Hepatocyte (in vitro differentiated cells): ENCODE measurements around the gene ACSBG1. TPM values are rescaled to one million over a fixed set of nuclear protein-coding genes. Genes with fewer than 3 reads are reported as not detected.

Experiments used
- DNase-seq: peaks from one replicate; pipeline ENCODE4 v3.0.0-alpha.2; 2016; ENCODE audit warnings: low spot score
- H2AFZ ChIP-seq: fragments of 200-600 bp; sonication (generic); 2 replicates; pipeline ENCODE4 v1.6.0; 2016; ENCODE audit warnings: antibody characterized with exemption, mild to moderate bottlenecking
- H3K27ac ChIP-seq: fragments of 200-600 bp; sonication (generic); 2 replicates; pipeline ENCODE4 v1.5.1; 2016; ENCODE audit warnings: mild to moderate bottlenecking
- H3K27me3 ChIP-seq: fragments of 200-600 bp; sonication (generic); 2 replicates; pipeline ENCODE4 v1.6.1; 2016
- H3K36me3 ChIP-seq: fragments of 200-600 bp; sonication (generic); replicated peaks from 2 replicates; pipeline ENCODE4 v1.5.1; 2016; ENCODE audit warnings: low read depth; ENCODE audit not compliant: insufficient read depth
- H3K4me1 ChIP-seq: fragments of 200-600 bp; sonication (generic); 2 replicates; pipeline ENCODE4 v1.5.1; 2016; ENCODE audit warnings: mild to moderate bottlenecking, moderate library complexity; ENCODE audit not compliant: insufficient read depth
- H3K4me2 ChIP-seq: fragments of 200-600 bp; sonication (generic); 2 replicates; pipeline ENCODE4 v1.6.0; 2016
- H3K4me3 ChIP-seq: fragments of 200-600 bp; sonication (generic); 2 replicates; pipeline ENCODE4 v1.5.1; 2016; ENCODE audit warnings: mild to moderate bottlenecking
- H3K79me2 ChIP-seq: fragments of 200-600 bp; sonication (generic); 2 replicates; pipeline ENCODE4 v1.6.0; 2017; ENCODE audit warnings: mild to moderate bottlenecking
- H3K9me2 ChIP-seq: fragments of 200-600 bp; sonication (generic); replicated peaks from 2 replicates; pipeline ENCODE4 v1.6.0; 2017; ENCODE audit warnings: mild to moderate bottlenecking; ENCODE audit not compliant: insufficient read depth
- H3K9me3 ChIP-seq: fragments of 200-600 bp; sonication (generic); 2 replicates; pipeline ENCODE4 v1.5.1; 2016; ENCODE audit warnings: low read depth, mild to moderate bottlenecking
- H4K20me1 ChIP-seq: fragments of 200-600 bp; sonication (generic); 2 replicates; pipeline ENCODE4 v1.6.0; 2016; ENCODE audit warnings: mild to moderate bottlenecking; ENCODE audit not compliant: insufficient read depth, poor library complexity, severe bottlenecking
- EZH2 ChIP-seq: fragments of 200-600 bp; sonication (generic); IDR thresholded peaks from 2 replicates; pipeline ENCODE4 v1.6.1; 2016; ENCODE audit warnings: antibody characterized with exemption, mild to moderate bottlenecking, borderline replicate concordance
- EZH2phosphoT487 ChIP-seq: fragments of 200-600 bp; sonication (generic); IDR thresholded peaks from one replicate; pipeline ENCODE4 v1.6.1; 2018; ENCODE audit warnings: antibody characterized with exemption, mild to moderate bottlenecking, low read depth, moderate library complexity; ENCODE audit not compliant: unreplicated experiment, severe bottlenecking
- WGBS: methylation state at CpG from one replicate; pipeline ENCODE4 v1.1.6; 2016; ENCODE audit warnings: low lambda C conversion rate; ENCODE audit errors: missing lambda C conversion rate; 5-methylcytosine and 5-hydroxymethylcytosine counted together
- polyA plus RNA-seq: library from polyadenylated mRNA; unstranded; fragments of >200 nt; fragmentation: Nextera tagmentation; extraction: Ambion mirVana; gene quantifications from 2 replicates; pipeline ENCODE4 v1.2.1, GENCODE V29; 2016
- total RNA-seq: library from RNA; depleted of rRNA; stranded (reverse); fragments of >200 nt; gene quantifications from 2 replicates; pipeline ENCODE4 v1.2.3, GENCODE V29; 2014
- TF ChIP-seq, protein P1 (sequence below): fragments of 200-600 bp; sonication (generic); IDR thresholded peaks from 2 replicates; pipeline ENCODE4 v1.5.1; 2016; ENCODE audit warnings: antibody characterized with exemption, mild to moderate bottlenecking; ENCODE audit not compliant: poor library complexity

Gene ACSBG1
- total and polyA plus RNA-seq, 2 experiments from 2014 or later, result 0.10 to 0.93 TPM

- no peak overlapping the region for H3K4me2 ChIP-seq
- TF ChIP-seq EZH2, result no peak
- TF ChIP-seq, protein P1, sequence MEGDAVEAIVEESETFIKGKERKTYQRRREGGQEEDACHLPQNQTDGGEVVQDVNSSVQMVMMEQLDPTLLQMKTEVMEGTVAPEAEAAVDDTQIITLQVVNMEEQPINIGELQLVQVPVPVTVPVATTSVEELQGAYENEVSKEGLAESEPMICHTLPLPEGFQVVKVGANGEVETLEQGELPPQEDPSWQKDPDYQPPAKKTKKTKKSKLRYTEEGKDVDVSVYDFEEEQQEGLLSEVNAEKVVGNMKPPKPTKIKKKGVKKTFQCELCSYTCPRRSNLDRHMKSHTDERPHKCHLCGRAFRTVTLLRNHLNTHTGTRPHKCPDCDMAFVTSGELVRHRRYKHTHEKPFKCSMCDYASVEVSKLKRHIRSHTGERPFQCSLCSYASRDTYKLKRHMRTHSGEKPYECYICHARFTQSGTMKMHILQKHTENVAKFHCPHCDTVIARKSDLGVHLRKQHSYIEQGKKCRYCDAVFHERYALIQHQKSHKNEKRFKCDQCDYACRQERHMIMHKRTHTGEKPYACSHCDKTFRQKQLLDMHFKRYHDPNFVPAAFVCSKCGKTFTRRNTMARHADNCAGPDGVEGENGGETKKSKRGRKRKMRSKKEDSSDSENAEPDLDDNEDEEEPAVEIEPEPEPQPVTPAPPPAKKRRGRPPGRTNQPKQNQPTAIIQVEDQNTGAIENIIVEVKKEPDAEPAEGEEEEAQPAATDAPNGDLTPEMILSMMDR, result no peak
- TF ChIP-seq EZH2phosphoT487, result no peak
- H3K4me1 ChIP-seq, result no peaks in the 10 kb centered on the region
- 97% methylated on average over 9 of the region's 9 CpGs for WGBS
- H2AFZ ChIP-seq, result no peak overlapping the region
- H3K36me3 ChIP-seq, result no peaks in the 10 kb centered on the region
- no peaks in the 10 kb centered on the region for H4K20me1 ChIP-seq
- no peaks in the 10 kb centered on the region for H3K27me3 ChIP-seq
- no peak overlapping the region for H3K27ac ChIP-seq
- no peaks in the 10 kb centered on the region for H3K9me3 ChIP-seq
- no peaks in the 10 kb centered on the region for H3K79me2 ChIP-seq
- no peak overlapping the region for H3K4me3 ChIP-seq
- DNase-seq, result no peak
- no peaks in the 10 kb centered on the region for H3K9me2 ChIP-seq
Measured at GRCh38 chr15:78171864-78172472, 62.4 kb downstream of the ACSBG1 start.

- Histone ChIP-seq H3K27me3 (no peaks in the 10 kb centered on the region), H3K27ac (no peak overlapping the region), H3K4me2 (no peak overlapping the region), H3K79me2 (no peaks in the 10 kb centered on the region), H4K20me1 (no peaks in the 10 kb centered on the region), H3K4me3 (no peak overlapping the region), H3K9me2 (no peaks in the 10 kb centered on the region), H3K36me3 (no peaks in the 10 kb centered on the region), H3K9me3 (no peaks in the 10 kb centered on the region), H3K4me1 (no peaks in the 10 kb centered on the region), H2AFZ (no peak overlapping the region)
- no peak for TF ChIP-seq EZH2phosphoT487
- TF ChIP-seq, protein P1, result no peak
- no peak for TF ChIP-seq EZH2
- 97% methylated on average over 17 of the region's 17 CpGs for WGBS
- no peak for DNase-seq
Measured at GRCh38 chr15:78170848-78171773, 63.3 kb downstream of the ACSBG1 start.

DNA sequence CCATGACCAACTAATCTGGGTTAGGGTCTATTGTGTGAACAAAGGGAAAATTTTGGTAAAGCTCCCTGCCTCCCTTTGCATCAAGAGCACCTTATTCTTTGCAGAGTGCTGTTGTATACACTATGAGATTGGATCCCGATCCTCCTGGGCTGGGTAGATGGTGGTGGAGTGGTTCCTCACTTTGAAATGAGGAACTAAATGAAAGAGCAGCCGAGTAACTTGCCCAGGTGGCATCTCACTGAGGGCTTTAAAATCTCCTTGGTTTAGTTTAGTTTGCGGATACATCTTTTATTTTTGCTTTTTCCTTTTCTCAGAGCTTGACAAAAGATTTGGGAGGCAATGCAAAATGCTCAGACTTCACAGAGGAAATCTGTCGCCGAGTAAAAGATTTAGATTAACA, 65.8 kb downstream of the ACSBG1 start:
- no peaks in the 10 kb centered on the region for H3K79me2 ChIP-seq
- H3K9me3 ChIP-seq, result no peaks in the 10 kb centered on the region
- H3K27me3 ChIP-seq, result no peaks in the 10 kb centered on the region
- H3K4me1 ChIP-seq, result no peaks in the 10 kb centered on the region
- no peak overlapping the region for H2AFZ ChIP-seq
- DNase-seq, result no peak
- TF ChIP-seq, protein P1, result no peak
- no peak for TF ChIP-seq EZH2
- no peak overlapping the region for H3K4me3 ChIP-seq
- H4K20me1 ChIP-seq, result no peaks in the 10 kb centered on the region
- no peaks in the 10 kb centered on the region for H3K9me2 ChIP-seq
- no peak overlapping the region for H3K27ac ChIP-seq
- 91% methylated on average over 5 of the region's 5 CpGs for WGBS
- H3K36me3 ChIP-seq, result peaks cover 5% of the 10 kb centered on the region
- no peak overlapping the region for H3K4me2 ChIP-seq
